Stimulated activated CD8-positive, alpha-beta memory T cell treated with anti-CD3 and anti-CD28 coated beads, Interleukin-7, amount 100 ng/mL, for 48 hours (primary cell): ENCODE measurements around the gene COL21A1.

Source experiments
- DNase-seq, 2 donors: peaks; one replicate each; pipeline ENCODE4 v3.0.0-alpha.2; 2020; ENCODE audit warnings: low read depth in 1 of 2; ENCODE audit errors: extremely low read depth in 1 of 2

The COL21A1 gene

GRCh38 chr6:56051202-56051598 is 196.2 kb downstream of the COL21A1 start:
- no peak for DNase-seq

DNA sequence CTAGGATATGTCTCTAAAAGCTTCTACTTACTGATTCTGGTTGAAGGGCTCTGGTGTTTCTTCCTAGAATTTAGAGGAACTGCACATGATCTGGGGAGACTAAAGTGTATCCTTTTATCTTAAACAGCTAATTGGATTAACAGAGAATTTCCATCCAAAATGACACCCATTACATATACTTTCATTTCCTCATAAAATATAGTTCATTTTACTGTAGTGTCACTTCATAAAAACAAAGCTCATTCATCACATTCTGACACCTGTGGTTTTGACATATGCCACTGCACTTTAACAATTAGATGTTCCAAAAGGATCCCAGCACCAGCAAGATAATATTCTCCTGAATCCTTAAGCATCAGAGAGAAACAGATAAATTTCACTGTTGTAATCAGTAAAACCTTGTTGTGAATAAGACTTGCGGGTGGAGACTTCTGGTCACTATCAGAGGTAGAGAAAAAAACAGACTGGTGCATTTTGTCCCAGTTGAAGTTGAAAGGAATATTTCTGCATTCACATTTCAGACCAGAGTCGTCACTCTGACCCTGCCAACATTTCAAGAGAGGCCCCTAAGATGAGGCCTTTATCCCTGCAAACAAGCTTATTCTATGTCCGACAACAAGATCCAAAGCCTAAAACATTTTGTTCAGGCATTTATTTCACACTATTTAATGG is 196.7 kb downstream of the COL21A1 start:
- no peak for DNase-seq

- DNase-seq = no peak
Observed at GRCh38 chr6:56048601-56049000, 198.8 kb downstream of the COL21A1 start.

GRCh38 chr6:56047931-56048540 is 199.3 kb downstream of the COL21A1 start:
- DNase-seq = no peak

DNA sequence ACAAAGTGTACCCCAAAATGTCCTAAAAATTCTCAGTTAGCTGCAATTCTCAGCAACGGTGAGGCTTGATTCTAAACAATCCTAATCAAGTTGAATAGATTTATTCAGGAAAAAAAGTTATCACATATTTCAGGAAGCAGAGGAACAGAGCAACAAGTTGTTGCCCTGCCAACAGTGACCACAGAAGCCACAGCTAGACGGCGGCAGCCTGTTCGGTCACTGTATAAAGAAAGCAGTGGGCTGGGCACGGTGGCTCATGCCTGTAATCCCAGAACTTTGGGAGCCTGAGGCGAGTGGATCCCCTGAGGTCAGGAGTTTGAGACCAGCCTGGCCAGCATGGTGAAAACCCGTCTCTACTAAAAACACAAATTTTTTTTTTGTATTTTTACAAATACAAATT is 200.8 kb downstream of the COL21A1 start:
- DNase-seq = no peak

- no peak for DNase-seq
Observed at GRCh38 chr6:56043761-56044160, 203.6 kb downstream of the COL21A1 start.

- DNase-seq = no peak
Observed at GRCh38 chr6:56043076-56043475, 204.3 kb downstream of the COL21A1 start.

- DNase-seq = no peak
Observed at GRCh38 chr6:56041591-56041990, 205.8 kb downstream of the COL21A1 start.

GRCh38 chr6:56040889-56041301 is 206.5 kb downstream of the COL21A1 start:
- DNase-seq = no peak

GRCh38 chr6:56040223-56040622 is 207.2 kb downstream of the COL21A1 start:
- no peak for DNase-seq

DNA sequence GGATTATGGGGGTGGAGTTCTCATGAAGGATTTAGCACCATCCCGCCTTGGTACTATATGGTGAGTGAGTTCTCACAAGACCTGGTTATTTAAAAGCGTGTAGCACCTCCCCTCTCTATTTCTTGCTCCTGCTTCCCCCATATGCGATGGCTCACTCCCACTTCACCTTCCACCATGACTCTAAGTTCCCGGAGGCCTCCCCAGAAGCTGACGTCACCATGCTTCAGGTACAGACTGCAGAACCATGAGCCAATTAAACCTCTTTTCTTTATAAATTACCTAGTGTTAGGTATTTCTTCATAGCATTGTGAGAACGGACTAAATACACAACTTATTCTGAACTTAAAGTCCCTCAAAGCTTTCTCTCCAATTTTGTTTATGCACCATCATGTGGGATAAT is 208.6 kb downstream of the COL21A1 start:
- DNase-seq = no peak

- no peak for DNase-seq
Observed at GRCh38 chr6:56037601-56038000, 209.8 kb downstream of the COL21A1 start.

- no peak for DNase-seq
Observed at GRCh38 chr6:56036916-56037600, 210.3 kb downstream of the COL21A1 start.

GRCh38 chr6:56033401-56033800 is 214.0 kb downstream of the COL21A1 start:
- no peak for DNase-seq

DNA sequence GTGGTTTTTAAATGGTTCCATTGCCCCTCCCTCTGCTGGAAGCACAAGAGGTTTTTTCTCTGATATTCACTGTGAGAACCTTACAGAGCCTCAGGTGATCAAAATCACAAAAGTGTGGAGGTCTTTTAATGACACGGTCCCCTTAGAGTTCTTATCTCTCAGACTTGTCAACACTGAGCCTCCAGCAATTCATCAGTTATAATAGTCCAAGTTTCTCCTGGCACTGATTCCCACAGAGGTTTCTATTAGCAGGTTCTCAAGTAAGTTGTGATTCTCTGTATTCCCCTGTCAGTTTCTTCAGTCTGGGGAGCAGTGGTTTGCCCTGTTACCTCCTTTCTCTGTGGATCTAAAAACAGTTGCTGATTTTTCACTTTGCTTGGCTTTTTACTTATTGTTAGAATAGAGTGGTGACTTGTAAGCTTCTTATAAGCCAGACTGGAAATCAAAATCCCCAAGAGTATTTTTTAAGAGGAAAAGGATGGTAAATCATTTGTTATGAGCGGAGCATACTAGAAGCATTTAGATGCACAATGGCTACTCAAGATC is 214.6 kb downstream of the COL21A1 start:
- no peak for DNase-seq

- no peak for DNase-seq
Observed at GRCh38 chr6:56027865-56028264, 219.5 kb downstream of the COL21A1 start.

DNA sequence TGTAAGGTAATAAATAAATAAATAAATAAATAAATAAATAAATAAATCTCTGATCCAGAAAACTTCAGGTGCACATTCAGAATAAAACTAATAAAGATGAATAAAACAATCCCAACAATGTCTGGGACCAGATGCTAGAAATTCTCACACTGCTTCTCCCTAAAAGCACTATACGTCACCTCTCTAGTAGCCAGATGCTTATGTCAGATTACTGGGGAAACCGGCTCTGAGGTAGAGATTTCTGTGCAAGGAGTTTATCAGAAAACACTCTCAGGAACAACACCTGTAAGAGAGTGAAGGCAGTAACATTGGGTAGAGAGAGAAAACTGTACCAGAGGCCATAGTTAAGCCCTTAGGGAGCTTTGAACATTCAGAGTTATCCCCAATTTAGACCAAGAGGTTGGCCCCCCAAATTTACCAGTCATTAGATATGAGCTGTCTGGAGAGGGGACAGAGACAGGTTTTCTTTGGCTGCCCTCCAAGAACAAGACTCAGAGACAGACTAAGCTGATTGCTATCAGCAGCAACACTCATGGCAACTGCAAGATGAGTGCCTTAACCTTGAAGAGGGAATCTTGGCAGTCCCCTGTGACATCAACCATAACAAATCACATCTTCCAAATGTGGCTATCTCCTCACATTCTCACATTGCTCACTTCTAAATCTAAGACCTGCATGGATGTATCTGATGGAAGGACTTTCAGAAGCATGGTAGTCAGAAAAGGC is 220.8 kb downstream of the COL21A1 start:
- no peak for DNase-seq

DNA sequence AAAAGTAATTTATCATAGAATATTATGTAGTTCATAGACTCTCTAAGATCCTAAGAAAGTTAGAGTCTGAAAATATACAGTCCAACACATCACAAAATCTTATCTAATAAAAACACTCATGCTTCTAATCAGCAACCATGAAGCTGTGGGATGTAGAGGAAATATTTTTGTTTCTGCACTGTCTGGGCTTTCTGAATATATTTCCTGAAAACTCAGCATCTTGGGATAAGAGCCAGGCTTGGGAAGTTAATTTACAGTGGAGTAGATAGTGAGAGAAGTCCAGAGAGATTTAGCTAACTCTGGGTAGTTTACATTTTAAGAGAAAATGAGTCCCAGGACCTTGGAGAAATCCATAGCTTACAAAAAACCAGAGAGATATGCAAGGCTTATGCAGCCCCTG is 221.6 kb downstream of the COL21A1 start:
- DNase-seq = no peak

- DNase-seq = no peak
Observed at GRCh38 chr6:56024931-56025330, 222.4 kb downstream of the COL21A1 start.

DNA sequence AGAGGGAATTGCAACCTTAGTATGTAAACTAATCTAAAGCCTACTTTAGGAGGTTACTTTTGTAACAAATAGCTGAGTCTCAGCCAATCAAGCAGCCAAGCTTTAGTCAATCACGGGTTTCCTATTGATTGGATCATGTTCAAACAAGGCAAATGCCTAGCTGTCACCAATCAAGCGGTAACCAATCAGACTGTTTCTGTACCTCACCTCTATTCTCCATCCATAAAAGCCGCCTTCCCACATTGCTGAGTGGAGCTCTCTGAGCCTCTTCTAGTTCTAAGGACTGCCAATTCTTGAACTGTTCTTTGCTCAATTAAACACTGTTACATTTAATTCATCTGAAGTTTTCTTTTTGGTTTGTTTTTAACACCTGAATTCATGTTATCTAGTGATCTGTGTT is 223.6 kb downstream of the COL21A1 start:
- DNase-seq = no peak

DNA sequence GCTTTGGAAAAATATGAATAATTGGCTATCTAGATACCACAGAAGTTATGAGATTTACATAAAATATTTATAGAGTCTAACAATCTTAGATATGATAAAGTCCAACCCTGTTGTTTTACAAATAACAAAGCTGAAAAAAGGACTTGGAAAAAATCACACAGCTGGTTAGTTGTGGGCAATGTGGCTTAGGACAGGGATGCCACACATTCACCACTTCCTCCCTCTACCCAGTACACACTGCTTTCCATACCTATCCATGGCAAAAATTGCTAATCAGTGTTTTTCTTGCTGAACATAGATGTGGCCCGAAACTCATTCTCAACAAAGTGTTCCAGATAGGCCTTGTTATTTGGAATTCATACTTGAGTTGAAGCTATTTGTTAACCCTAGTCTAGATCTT is 224.7 kb downstream of the COL21A1 start:
- no peak for DNase-seq
